ENCODE results near the gene MYLIP.

The MYLIP gene

DNA sequence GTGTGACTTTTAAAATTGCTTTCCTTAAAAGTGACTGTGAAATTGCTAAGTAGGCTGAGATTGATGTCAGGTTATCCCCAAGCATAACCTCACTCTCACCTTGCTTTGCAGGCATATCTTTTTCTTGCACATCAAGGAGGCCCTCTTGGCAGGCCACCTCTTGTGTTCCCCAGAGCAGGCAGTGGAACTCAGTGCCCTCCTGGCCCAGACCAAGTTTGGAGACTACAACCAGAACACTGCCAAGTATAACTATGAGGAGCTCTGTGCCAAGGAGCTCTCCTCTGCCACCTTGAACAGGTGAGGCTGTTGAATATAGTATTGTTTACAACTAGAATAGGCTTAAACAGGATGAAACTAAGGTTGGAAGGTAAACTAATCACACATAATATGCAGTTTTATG is 12.6 kb downstream of the MYLIP start:
- TF ChIP-seq, protein P1, sequence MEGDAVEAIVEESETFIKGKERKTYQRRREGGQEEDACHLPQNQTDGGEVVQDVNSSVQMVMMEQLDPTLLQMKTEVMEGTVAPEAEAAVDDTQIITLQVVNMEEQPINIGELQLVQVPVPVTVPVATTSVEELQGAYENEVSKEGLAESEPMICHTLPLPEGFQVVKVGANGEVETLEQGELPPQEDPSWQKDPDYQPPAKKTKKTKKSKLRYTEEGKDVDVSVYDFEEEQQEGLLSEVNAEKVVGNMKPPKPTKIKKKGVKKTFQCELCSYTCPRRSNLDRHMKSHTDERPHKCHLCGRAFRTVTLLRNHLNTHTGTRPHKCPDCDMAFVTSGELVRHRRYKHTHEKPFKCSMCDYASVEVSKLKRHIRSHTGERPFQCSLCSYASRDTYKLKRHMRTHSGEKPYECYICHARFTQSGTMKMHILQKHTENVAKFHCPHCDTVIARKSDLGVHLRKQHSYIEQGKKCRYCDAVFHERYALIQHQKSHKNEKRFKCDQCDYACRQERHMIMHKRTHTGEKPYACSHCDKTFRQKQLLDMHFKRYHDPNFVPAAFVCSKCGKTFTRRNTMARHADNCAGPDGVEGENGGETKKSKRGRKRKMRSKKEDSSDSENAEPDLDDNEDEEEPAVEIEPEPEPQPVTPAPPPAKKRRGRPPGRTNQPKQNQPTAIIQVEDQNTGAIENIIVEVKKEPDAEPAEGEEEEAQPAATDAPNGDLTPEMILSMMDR (conservative IDR thresholded peaks at IDR 0.05; ENCODE audit: control insufficient read depth, insufficient read depth, low read depth, low read length): no peak
- no peak for DNase-seq (ENCODE audit: low read depth)
- no peak overlapping the region for H3K4me3 ChIP-seq (ENCODE audit: control insufficient read depth, low read depth, low read length)

DNA sequence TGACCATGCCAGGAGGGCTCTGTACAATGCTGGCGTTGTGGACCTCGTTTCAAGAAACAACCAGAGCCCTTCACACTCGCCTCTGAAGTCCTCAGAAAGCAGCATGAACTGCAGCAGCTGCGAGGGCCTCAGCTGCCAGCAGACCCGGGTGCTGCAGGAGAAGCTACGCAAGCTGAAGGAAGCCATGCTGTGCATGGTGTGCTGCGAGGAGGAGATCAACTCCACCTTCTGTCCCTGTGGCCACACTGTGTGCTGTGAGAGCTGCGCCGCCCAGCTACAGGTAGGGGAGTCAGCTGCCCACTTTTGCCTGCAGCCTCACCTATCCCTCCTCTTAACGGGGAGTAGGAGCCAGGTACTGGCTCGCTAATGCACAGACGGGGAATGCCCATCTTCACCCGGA is 16.2 kb downstream of the MYLIP start:
- TF ChIP-seq, protein P1 (conservative IDR thresholded peaks at IDR 0.05; ENCODE audit: control insufficient read depth, insufficient read depth, low read depth, low read length): no peak
- H3K4me3 ChIP-seq (ENCODE audit: control insufficient read depth, low read depth, low read length): no peak overlapping the region
- no peak for DNase-seq (ENCODE audit: low read depth)

DNA sequence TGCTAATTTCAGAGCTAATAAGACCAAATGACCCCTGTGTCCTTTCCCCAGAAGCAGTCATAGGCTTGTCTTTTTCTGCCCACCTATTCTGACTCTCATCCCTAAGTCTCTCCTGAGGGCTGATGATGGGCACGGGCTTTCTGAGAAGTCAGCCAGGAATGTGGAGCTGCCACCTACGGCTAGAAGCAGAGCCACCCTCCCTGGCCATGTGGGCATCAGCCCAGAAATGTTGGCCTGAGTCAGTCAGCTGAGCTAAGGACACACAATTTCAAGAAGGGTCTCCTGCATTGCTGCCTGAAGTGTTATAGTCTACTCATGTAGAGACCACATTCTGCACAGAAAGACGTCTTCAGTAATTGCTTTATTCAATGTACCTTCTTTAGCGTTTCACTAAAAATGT is 17.1 kb downstream of the MYLIP start:
- no peak overlapping the region for H3K4me3 ChIP-seq (ENCODE audit: control insufficient read depth, low read depth, low read length)
- no peak for DNase-seq (ENCODE audit: low read depth)
- TF ChIP-seq, protein P1 (conservative IDR thresholded peaks at IDR 0.05; ENCODE audit: control insufficient read depth, insufficient read depth, low read depth, low read length): no peak

DNA sequence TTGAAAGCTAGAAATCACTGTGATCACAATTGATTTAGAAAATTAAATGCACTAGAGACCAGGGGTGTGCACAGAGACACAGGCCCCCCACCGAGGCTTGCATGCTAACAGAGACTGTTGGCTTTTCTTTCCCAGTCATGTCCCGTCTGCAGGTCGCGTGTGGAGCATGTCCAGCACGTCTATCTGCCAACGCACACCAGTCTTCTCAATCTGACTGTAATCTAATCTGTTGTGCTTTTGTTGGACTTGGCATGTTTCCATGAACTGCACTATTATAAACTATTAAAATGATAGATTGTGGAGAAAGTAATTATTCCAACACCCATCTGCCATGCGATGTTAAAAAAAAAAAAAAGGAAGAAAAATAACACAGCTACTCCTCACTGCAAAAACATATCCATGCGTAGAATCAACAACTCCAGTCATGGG is 17.7 kb downstream of the MYLIP start:
- DNase-seq (ENCODE audit: low read depth): no peak
- TF ChIP-seq, protein P1 (conservative IDR thresholded peaks at IDR 0.05; ENCODE audit: control insufficient read depth, insufficient read depth, low read depth, low read length): no peak

DNA sequence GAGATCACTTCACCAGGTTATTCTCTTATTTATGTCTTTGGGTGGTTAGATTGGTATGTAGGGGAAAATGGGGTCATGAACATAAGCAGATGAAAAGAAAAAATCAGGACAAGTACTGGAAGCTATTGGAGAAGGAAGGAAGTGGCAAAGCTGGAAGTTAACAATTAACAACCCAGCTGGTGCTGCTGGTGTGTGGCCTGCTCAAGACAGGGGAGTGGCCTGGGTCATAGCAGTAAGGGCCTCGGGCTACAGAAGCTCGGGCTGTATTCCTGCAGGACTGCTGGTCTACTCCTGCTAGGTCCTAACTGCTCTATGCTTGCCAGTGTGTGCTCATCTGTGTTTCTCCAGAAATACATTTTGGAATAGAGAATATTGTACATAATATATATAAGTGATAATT is 19.6 kb downstream of the MYLIP start:
- TF ChIP-seq, protein P1 (conservative IDR thresholded peaks at IDR 0.05; ENCODE audit: control insufficient read depth, insufficient read depth, low read depth, low read length): no peak
- DNase-seq (ENCODE audit: low read depth): no peak

More for the DNA sequence above, 17.7 kb downstream of the MYLIP start:
- H3K4me3 ChIP-seq (ENCODE audit: control insufficient read depth, low read depth, low read length): no peak overlapping the region

DNA sequence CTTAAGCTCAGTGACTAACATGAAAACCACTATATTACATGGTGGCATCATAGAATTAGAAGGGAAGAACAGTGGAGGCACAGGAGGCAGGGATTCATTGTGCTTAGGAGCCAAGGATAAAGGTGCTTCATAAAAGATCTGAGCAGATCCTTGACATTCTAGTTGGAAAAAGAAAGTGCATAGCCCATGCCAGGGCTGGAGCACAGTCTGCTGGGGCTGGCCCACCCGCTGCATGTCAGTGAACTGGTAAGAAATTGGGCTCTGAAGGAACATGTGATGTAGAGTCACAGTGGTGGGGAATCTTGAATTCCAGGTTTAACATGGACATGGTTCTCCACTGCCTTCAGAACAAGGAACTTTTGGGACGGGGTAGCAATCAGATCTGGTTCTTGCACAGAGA is 20.4 kb downstream of the MYLIP start:
- no peak overlapping the region for H3K4me3 ChIP-seq (ENCODE audit: control insufficient read depth, low read depth, low read length)
- DNase-seq (ENCODE audit: low read depth): no peak
- TF ChIP-seq, protein P1 (conservative IDR thresholded peaks at IDR 0.05; ENCODE audit: control insufficient read depth, insufficient read depth, low read depth, low read length): no peak

More for the DNA sequence above, 19.6 kb downstream of the MYLIP start:
- no peak overlapping the region for H3K4me3 ChIP-seq (ENCODE audit: control insufficient read depth, low read depth, low read length)

DNA sequence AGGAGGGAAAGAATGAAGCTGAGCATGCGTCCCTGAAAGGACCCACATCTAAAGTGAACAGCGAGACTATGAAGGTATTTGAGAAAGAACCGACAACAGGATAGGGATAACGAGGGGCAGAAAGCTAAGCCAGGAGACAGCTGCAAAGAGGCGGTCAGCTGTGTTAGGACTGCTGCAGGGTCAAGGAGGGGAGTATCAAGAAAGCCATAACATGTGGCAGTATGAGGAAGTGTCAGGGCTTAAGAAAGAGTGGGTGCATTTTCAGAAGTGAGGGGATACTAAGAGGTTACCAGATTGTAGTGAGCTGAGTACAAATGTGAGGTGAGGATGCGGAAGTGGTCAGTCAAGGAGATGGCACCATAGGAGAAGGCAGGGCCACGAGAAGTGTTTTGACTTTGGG is 21.2 kb downstream of the MYLIP start:
- H3K4me3 ChIP-seq (ENCODE audit: control insufficient read depth, low read depth, low read length): no peak overlapping the region
- TF ChIP-seq, protein P1 (conservative IDR thresholded peaks at IDR 0.05; ENCODE audit: control insufficient read depth, insufficient read depth, low read depth, low read length): no peak
- DNase-seq (ENCODE audit: low read depth): no peak
